HepG2 (cell line): ENCODE results near the gene KCNK17. TPM values are rescaled to one million over a fixed set of nuclear protein-coding genes. Genes with fewer than 3 reads are reported as not detected.

ENCODE experiments used
- ATAC-seq: fragments of 200-7000 bp; cut with Tn5 transposase; 3 replicates; pipeline ENCODE4 v1.9.1; 2020; ENCODE audit warnings: mild to moderate bottlenecking, moderate library complexity
- BruUV-seq: library from RNA; stranded (reverse); fragments of 400-500 nt; replicated peaks from 2 replicates; lab custom pipeline; 2021; lab: Mats Ljungman, UMichigan
- CTCF ChIA-PET: fragments of 300-600 bp; formaldehyde crosslinking; extraction: SDS; loops from one replicate; lab custom pipeline; 2021; ENCODE audit warnings: low total read pairs, inconsistent platforms, low intra/inter-chr PET ratio; lab: Yijun Ruan, JAX
- POLR2A ChIA-PET: fragments of 350-600 bp; sonication (Branson Sonifier 250); formaldehyde crosslinking; loops from one replicate; lab custom pipeline; 2020; ENCODE audit warnings: antibody characterized with exemption, inconsistent platforms; lab: Yijun Ruan, JAX
- DNase-seq: peaks from one replicate; pipeline ENCODE4 v3.0.0-alpha.2; 2015; ENCODE audit warnings: low spot score
- FAIRE-seq: peaks from 3 replicates; lab custom pipeline; 2011; peaks lifted over from hg19 to GRCh38; lab: Jason Lieb, UNC
- H2AFZ ChIP-seq: one replicate; pipeline ENCODE4 v1.6.1; 2011; ENCODE audit warnings: low read length, inconsistent platforms
- H3K27ac ChIP-seq: fragments of 300-600 bp; 3 replicates; pipeline ENCODE4 v1.8.0; 2011; ENCODE audit warnings: mixed run types, mild to moderate bottlenecking, mixed read lengths, low read length, inconsistent platforms; ENCODE audit not compliant: insufficient read depth; ENCODE audit errors: extremely low read length
- H3K27me3 ChIP-seq, 2 experiments: fragments of 200-600 bp in 1 of 2; 2 replicates in 1 of 2; 3 replicates in 1 of 2; pipeline versions ENCODE4 v1.6.0 to v1.8.0; 2011; ENCODE audit warnings: low read length in 2 of 2, mild to moderate bottlenecking in 2 of 2, moderate library complexity in 2 of 2, inconsistent platforms in 1 of 2; ENCODE audit not compliant: insufficient read depth in 2 of 2, control insufficient read depth in 1 of 2
- H3K36me3 ChIP-seq, 2 experiments: fragments of 200-600 bp in 1 of 2; replicated peaks in 1 of 2; 2 replicates in 1 of 2; 3 replicates in 1 of 2; pipeline versions ENCODE4 v1.5.1 to v1.8.0; 2011; ENCODE audit warnings: low read length in 2 of 2, inconsistent platforms in 1 of 2; ENCODE audit not compliant: insufficient read depth in 2 of 2, control insufficient read depth in 1 of 2
- H3K4me1 ChIP-seq: 2 replicates; pipeline ENCODE4 v1.5.1; 2012; ENCODE audit warnings: low read length, inconsistent platforms; ENCODE audit not compliant: insufficient read depth
- H3K4me2 ChIP-seq: 2 replicates; pipeline ENCODE4 v1.6.0; 2011; ENCODE audit warnings: low read depth, low read length, inconsistent platforms
- H3K4me3 ChIP-seq, 3 experiments: fragments of 200-600 bp in 1 of 3; sonication (generic), shearing (Covaris generic) in 1 of 3; replicated peaks in 1 of 3; 2 replicates each; pipeline ENCODE4 v1.5.1; 2011 to 2016; ENCODE audit warnings: low read length in 3 of 3, inconsistent platforms in 2 of 3, low read depth in 2 of 3, mild to moderate bottlenecking in 2 of 3, control low read depth in 1 of 3, mixed read lengths in 1 of 3; ENCODE audit not compliant: insufficient read depth in 1 of 3
- H3K79me2 ChIP-seq: one replicate; pipeline ENCODE4 v1.6.1; 2011; ENCODE audit warnings: low read length, inconsistent platforms; ENCODE audit not compliant: insufficient read depth
- H3K9ac ChIP-seq: 2 replicates; pipeline ENCODE4 v1.6.0; 2011; ENCODE audit warnings: mild to moderate bottlenecking, low read depth, low read length, inconsistent platforms; ENCODE audit not compliant: insufficient read depth
- H3K9me3 ChIP-seq: 2 replicates; pipeline ENCODE4 v1.5.1; 2012; ENCODE audit warnings: mild to moderate bottlenecking, low read length
- H4K20me1 ChIP-seq: 2 replicates; pipeline ENCODE4 v1.6.0; 2011; ENCODE audit warnings: inconsistent platforms, mild to moderate bottlenecking, low read length, moderate library complexity; ENCODE audit not compliant: insufficient read depth
- FOSL1 ChIP-seq: sonication (generic); formaldehyde crosslinking; IDR thresholded peaks from 2 replicates; pipeline ENCODE4 v1.9.0; 2021; ENCODE audit warnings: missing genetic modification reagents, borderline replicate concordance
- FOXC1 ChIP-seq: sonication (generic); formaldehyde crosslinking; IDR thresholded peaks from 2 replicates; pipeline ENCODE4 v1.8.0; 2022; ENCODE audit warnings: mild to moderate bottlenecking, missing genetic modification reagents, borderline replicate concordance
- GTF2F1 ChIP-seq: fragments of 150-350 bp; IDR thresholded peaks from 2 replicates; pipeline ENCODE4 v1.6.1; 2014; ENCODE audit warnings: low read length
- HOXA9 ChIP-seq: sonication (generic); formaldehyde crosslinking; IDR thresholded peaks from 2 replicates; pipeline ENCODE4 v1.8.1; 2022; ENCODE audit warnings: missing genetic modification reagents, mild to moderate bottlenecking, moderate library complexity, borderline replicate concordance
- PAWR ChIP-seq: sonication (generic); formaldehyde crosslinking; IDR thresholded peaks from 2 replicates; pipeline ENCODE4 v1.4.0; 2020; ENCODE audit warnings: missing genetic modification reagents, mild to moderate bottlenecking, borderline replicate concordance
- POLR2AphosphoS5 ChIP-seq: IDR thresholded peaks from 2 replicates; pipeline ENCODE4 v1.6.1; 2012; ENCODE audit warnings: low read depth, low read length
- SOX5 ChIP-seq: IDR thresholded peaks from 2 replicates; pipeline ENCODE4 v1.6.1; 2016; ENCODE audit warnings: borderline replicate concordance
- ZNF101 ChIP-seq: sonication (generic); formaldehyde crosslinking; IDR thresholded peaks from 2 replicates; pipeline ENCODE4 v1.4.0; 2020; ENCODE audit warnings: mild to moderate bottlenecking, low read depth, missing genetic modification reagents, borderline replicate concordance
- ZNF766 ChIP-seq: sonication (generic); formaldehyde crosslinking; IDR thresholded peaks from 2 replicates; pipeline ENCODE4 v1.5.0; 2020; ENCODE audit warnings: missing genetic modification reagents, borderline replicate concordance
- ZNF83 ChIP-seq: sonication (generic); formaldehyde crosslinking; IDR thresholded peaks from 2 replicates; pipeline ENCODE4 v1.4.0; 2020; ENCODE audit warnings: missing genetic modification reagents, mild to moderate bottlenecking, borderline replicate concordance
- ZSCAN25 ChIP-seq: sonication (generic); formaldehyde crosslinking; IDR thresholded peaks from 2 replicates; pipeline ENCODE4 v1.8.0; 2022; ENCODE audit warnings: mild to moderate bottlenecking, missing genetic modification reagents
- WGBS: methylation state at CpG from one replicate; pipeline ENCODE4 v1.1.6; 2017; ENCODE audit warnings: low lambda C conversion rate; 5-methylcytosine and 5-hydroxymethylcytosine counted together
- in situ Hi-C: cut with HindIII; loops from 2 replicates; pipeline ENCODE4 v1.10.0; 2017; ENCODE audit warnings: low pct_unique_long_range_greater_than_20kb; ENCODE audit not compliant: extremely low pct_ligation_motif_present
- intact Hi-C: fragments of 100-400 bp; cut with micrococcal nuclease; formaldehyde crosslinking; loops from one replicate; pipeline ENCODE4 v1.10.0; 2022; ENCODE audit not compliant: unreplicated experiment
- polyA plus RNA-seq, 8 experiments: library from polyadenylated mRNA; depleted of rRNA in 3 of 8; stranded (reverse) in 7 of 8; unstranded in 1 of 8; fragments of >200 nt; fragmentation: Illumina TruSeq in 4 of 8; extraction: Trizol in 4 of 8; gene quantifications; 2 replicates each; pipeline versions ENCODE4 v1.2.1 to v1.2.3, GENCODE V29; 2011 to 2016; ENCODE audit warnings: low read depth in 4 of 8, missing spikeins in 1 of 8, mixed read lengths in 1 of 8; ENCODE audit not compliant: insufficient read depth in 1 of 8
- total RNA-seq, 5 experiments: library from RNA; depleted of rRNA; stranded (reverse); fragments of >200 nt; fragmentation: Illumina TruSeq; extraction: Trizol; gene quantifications; 2 replicates each; pipeline ENCODE4 v1.2.3, GENCODE V29; 2016; ENCODE audit warnings: low read depth in 1 of 5

Gene KCNK17
- total and polyA plus RNA-seq, 2 of the 13 experiments (the other 11 are each of a cell fraction or from before 2014, with no cell fraction given), result not detected

- ChIA-PET POLR2A (no interaction called here), CTCF (no interaction called here)
- 4% methylated on average over 10 of the region's 10 CpGs for WGBS
- Histone ChIP-seq H3K79me2 (no peaks in the 10 kb centered on the region), H3K9me3 (no peaks in the 10 kb centered on the region), H3K4me1 (no peaks in the 10 kb centered on the region), H3K27me3 (peaks cover 0 to 8% of the 10 kb centered on the region in 2 experiments; a peak in 2 of 5 replicates), H3K36me3 (no peaks in the 10 kb centered on the region), H2AFZ (no peak overlapping the region), H4K20me1 (no peaks in the 10 kb centered on the region), H3K27ac (no peak overlapping the region), H3K9ac (no peak overlapping the region), H3K4me2 (no peak overlapping the region), H3K4me3 (no peak overlapping the region)
- DNase-seq (no peak), ATAC-seq (no peak), FAIRE-seq (no peak)
- intact Hi-C loops (no loop called here), in situ Hi-C loops (no loop called here)
- TF ChIP-seq ZNF101 (CRISPR knock-in tag), result no peak
- no peak for TF ChIP-seq HOXA9 (CRISPR knock-in tag)
- no peak for TF ChIP-seq PAWR
- no peak for TF ChIP-seq ZNF766 (CRISPR knock-in tag)
- no peak for TF ChIP-seq GTF2F1
- TF ChIP-seq SOX5 (CRISPR knock-in tag), result no peak
- no peak for TF ChIP-seq POLR2AphosphoS5
- TF ChIP-seq FOXC1, result no peak
- no peak for TF ChIP-seq FOSL1 (CRISPR knock-in tag)
- TF ChIP-seq ZSCAN25 (CRISPR knock-in tag), result no peak
- no peak for TF ChIP-seq ZNF83 (CRISPR knock-in tag)
- no TSS peak for BruUV-seq
Measured at GRCh38 chr6:39320363-39320984, 6.3 kb upstream of the KCNK17 start.
